Liver (tissue), 9 donors: ENCODE results near the gene CDC42BPA. TPM values are rescaled to one million over a fixed set of nuclear protein-coding genes. Genes with fewer than 3 reads are reported as not detected.

Experiments
- DNase-seq: peaks from one replicate; pipeline ENCODE4 v3.0.0-alpha.2; 2017; ENCODE audit warnings: low spot score
- H3K27ac ChIP-seq, 2 donors: one replicate each; pipeline ENCODE4 v1.7.0; 2013; ENCODE audit warnings: inconsistent platforms in 2 of 2, low read length in 2 of 2, control low read depth in 1 of 2, low read depth in 1 of 2, mild to moderate bottlenecking in 1 of 2
- H3K27me3 ChIP-seq, 4 donors: one replicate each; pipeline versions ENCODE4 v1.6.1 to v1.7.0; 2013; ENCODE audit warnings: low read length in 3 of 4, inconsistent platforms in 1 of 4, mild to moderate bottlenecking in 1 of 4, moderate library complexity in 1 of 4; ENCODE audit not compliant: control insufficient read depth in 4 of 4, insufficient read depth in 4 of 4
- H3K36me3 ChIP-seq, 4 donors: one replicate each; pipeline versions ENCODE4 v1.6.1 to v1.7.0; 2013; ENCODE audit warnings: low read length in 3 of 4, mild to moderate bottlenecking in 3 of 4, low read depth in 1 of 4, moderate library complexity in 1 of 4; ENCODE audit not compliant: control insufficient read depth in 4 of 4, insufficient read depth in 3 of 4
- H3K4me1 ChIP-seq, 4 donors: one replicate each; pipeline versions ENCODE4 v1.6.1 to v1.7.0; 2013; ENCODE audit warnings: low read length in 3 of 4, mild to moderate bottlenecking in 3 of 4, moderate library complexity in 1 of 4; ENCODE audit not compliant: control insufficient read depth in 4 of 4, insufficient read depth in 4 of 4
- H3K4me3 ChIP-seq, 3 donors: one replicate each; pipeline versions ENCODE4 v1.6.1 to v1.7.0; 2013; ENCODE audit warnings: low read length in 3 of 3, control low read depth in 1 of 3, low read depth in 1 of 3, mild to moderate bottlenecking in 1 of 3
- H3K9ac ChIP-seq, 2 donors: one replicate each; pipeline ENCODE4 v1.7.0; 2013; ENCODE audit warnings: low read length in 2 of 2, mild to moderate bottlenecking in 2 of 2, moderate library complexity in 2 of 2, control low read depth in 1 of 2, low read depth in 1 of 2
- H3K9me3 ChIP-seq, 4 donors: one replicate each; pipeline versions ENCODE4 v1.6.1 to v1.7.0; 2013; ENCODE audit warnings: low read length in 3 of 4; ENCODE audit not compliant: control insufficient read depth in 4 of 4
- ATF3 ChIP-seq: IDR thresholded peaks from 2 replicates; pipeline ENCODE4 v1.6.1; 2016; ENCODE audit warnings: antibody characterized with exemption
- CTCF ChIP-seq: fragments of 150-350 bp; IDR thresholded peaks from 2 replicates; pipeline ENCODE4 v1.5.1; 2017; ENCODE audit warnings: improper control_type of control experiment, low read depth, low read length; ENCODE audit not compliant: missing input control
- EGR1 ChIP-seq, 2 donors: IDR thresholded peaks; 2 replicates each; pipeline ENCODE4 v1.6.1; 2016 to 2018; ENCODE audit warnings: antibody characterized with exemption in 2 of 2, low read depth in 2 of 2
- FOXA1 ChIP-seq: IDR thresholded peaks from 2 replicates; pipeline ENCODE4 v1.6.1; 2016; ENCODE audit warnings: antibody characterized with exemption
- FOXA2 ChIP-seq: IDR thresholded peaks from 2 replicates; pipeline ENCODE4 v1.6.1; 2016; ENCODE audit warnings: antibody characterized with exemption
- GABPA ChIP-seq, 2 donors: IDR thresholded peaks in 1 of 2; conservative IDR thresholded peaks in 1 of 2; 2 replicates each; pipeline ENCODE4 v1.6.1; 2016; ENCODE audit warnings: antibody characterized with exemption in 2 of 2, mild to moderate bottlenecking in 1 of 2, moderate library complexity in 1 of 2
- HNF4A ChIP-seq, 2 donors: conservative IDR thresholded peaks; 2 replicates each; pipeline ENCODE4 v1.6.1; 2016; ENCODE audit warnings: antibody characterized with exemption in 2 of 2, mild to moderate bottlenecking in 2 of 2
- HNF4G ChIP-seq: IDR thresholded peaks from 2 replicates; pipeline ENCODE4 v1.6.1; 2016; ENCODE audit warnings: antibody characterized with exemption
- JUND ChIP-seq, 2 donors: IDR thresholded peaks; 2 replicates each; pipeline ENCODE4 v1.6.1; 2016; ENCODE audit warnings: antibody characterized with exemption in 2 of 2
- MAX ChIP-seq: IDR thresholded peaks from 2 replicates; pipeline ENCODE4 v1.6.1; 2016; ENCODE audit warnings: antibody characterized with exemption
- NR2F2 ChIP-seq: IDR thresholded peaks from 2 replicates; pipeline ENCODE4 v1.6.1; 2016; ENCODE audit warnings: antibody characterized with exemption
- RAD21 ChIP-seq, 2 donors: IDR thresholded peaks; 2 replicates each; pipeline ENCODE4 v1.6.1; 2016; ENCODE audit warnings: antibody characterized with exemption in 2 of 2, mild to moderate bottlenecking in 2 of 2
- REST ChIP-seq: IDR thresholded peaks from 2 replicates; pipeline ENCODE4 v1.6.1; 2016; ENCODE audit warnings: antibody characterized with exemption, mild to moderate bottlenecking
- RXRA ChIP-seq, 2 donors: IDR thresholded peaks; 2 replicates each; pipeline ENCODE4 v1.6.1; 2017 to 2018; ENCODE audit warnings: antibody characterized with exemption in 2 of 2, mild to moderate bottlenecking in 1 of 2
- SP1 ChIP-seq: IDR thresholded peaks from 2 replicates; pipeline ENCODE4 v1.6.1; 2018; ENCODE audit warnings: antibody characterized with exemption, mild to moderate bottlenecking
- TAF1 ChIP-seq: conservative IDR thresholded peaks from 2 replicates; pipeline ENCODE4 v1.6.1; 2016; ENCODE audit warnings: antibody characterized with exemption, mild to moderate bottlenecking
- YY1 ChIP-seq: IDR thresholded peaks from 2 replicates; pipeline ENCODE4 v1.6.1; 2016; ENCODE audit warnings: antibody characterized with exemption, mild to moderate bottlenecking
- ZBTB33 ChIP-seq: IDR thresholded peaks from 2 replicates; pipeline ENCODE4 v1.6.1; 2016; ENCODE audit warnings: antibody characterized with exemption
- WGBS: extraction: QIAGEN DNeasy Blood & Tissue Kit; methylation state at CpG from one replicate; pipeline ENCODE4 v1.1.7; 2013; 5-methylcytosine and 5-hydroxymethylcytosine counted together
- polyA plus RNA-seq, 2 donors: library from polyadenylated mRNA; stranded (reverse) in 1 of 2; unstranded in 1 of 2; fragments of 200-250 nt in 1 of 2; fragments of >200 nt in 1 of 2; fragmentation: Nextera tagmentation in 1 of 2; extraction: Ambion mirVana in 1 of 2; gene quantifications; one replicate each; pipeline versions ENCODE4 v1.2.1 to v1.2.3, GENCODE V29; 2013 to 2015
- total RNA-seq, 2 donors: library from RNA; depleted of rRNA; stranded (reverse); fragments of >200 nt; gene quantifications; one replicate each; pipeline ENCODE4 v1.2.3, GENCODE V29; 2014
- donor health status: healthy.
- donor health status: healthy.
- donor health status: healthy.
- donor health status: healthy.
- donor health status: healthy.

The CDC42BPA gene
- total and polyA plus RNA-seq, 4 donors, result 5.8 to 39.9 (median 24.3) TPM

- 97% methylated on average over 13 of the region's 13 CpGs for WGBS
- TF ChIP-seq EGR1 (IDR thresholded peaks at IDR 0.05; ENCODE audit: low read depth in 2 of 2) (no peak), RAD21 (IDR thresholded peaks at IDR 0.05) (no peak), CTCF (no peak), GABPA (IDR thresholded peaks at IDR 0.05 in 1 of 2, conservative IDR thresholded peaks at IDR 0.05 in 1 of 2) (no peak), TAF1 (no peak), MAX (no peak), HNF4G (no peak), NR2F2 (no peak), SP1 (no peak), HNF4A (conservative IDR thresholded peaks at IDR 0.05) (no peak), JUND (IDR thresholded peaks at IDR 0.05) (no peak), ATF3 (no peak), YY1 (no peak), FOXA2 (no peak), REST (no peak), FOXA1 (no peak)
- no peak overlapping the region for H3K27ac ChIP-seq
Measured at GRCh38 chr1:227253065-227253464, 65.2 kb downstream of the CDC42BPA start.

GRCh38 chr1:227245613-227246320 is 72.5 kb downstream of the CDC42BPA start:
- no peaks in the 10 kb centered on the region for H3K9me3 ChIP-seq
- no peaks in the 10 kb centered on the region for H3K36me3 ChIP-seq
- H3K9ac ChIP-seq, result no peak overlapping the region
- H3K4me3 ChIP-seq, result no peak overlapping the region
- WGBS, result 90% methylated on average over 6 of the region's 6 CpGs
- DNase-seq, result no peak
- H3K27me3 ChIP-seq, result no peaks in the 10 kb centered on the region
- H3K4me1 ChIP-seq, result peaks cover 8 to 31% (median 14%) of the 10 kb centered on the region in 4 donors
- H3K27ac ChIP-seq, result peak overlapping the region in 1 of 2 donors; percentile 5
- TF ChIP-seq MAX (no peak), ZBTB33 (no peak), RXRA (IDR thresholded peaks at IDR 0.05) (no peak), HNF4G (no peak), SP1 (no peak), FOXA2 (no peak), NR2F2 (no peak), EGR1 (IDR thresholded peaks at IDR 0.05; ENCODE audit: low read depth in 2 of 2) (no peak), CTCF (no peak), YY1 (no peak), RAD21 (IDR thresholded peaks at IDR 0.05) (no peak), JUND (IDR thresholded peaks at IDR 0.05) (no peak), GABPA (IDR thresholded peaks at IDR 0.05 in 1 of 2, conservative IDR thresholded peaks at IDR 0.05 in 1 of 2) (no peak), ATF3 (no peak)

More at GRCh38 chr1:227253065-227253464, 65.2 kb downstream of the CDC42BPA start:
- no peaks in the 10 kb centered on the region for H3K27me3 ChIP-seq
- H3K4me1 ChIP-seq, result no peaks in the 10 kb centered on the region
- H3K4me3 ChIP-seq, result no peak overlapping the region
- no peak overlapping the region for H3K9ac ChIP-seq
- H3K9me3 ChIP-seq, result no peaks in the 10 kb centered on the region
- H3K36me3 ChIP-seq, result peaks cover 0 to 1% (median 0%) of the 10 kb centered on the region in 4 donors
- DNase-seq, result no peak
